H9 (cell line): Measurements from ENCODE around the gene PLEKHG7. TPM values are rescaled to one million over a fixed set of nuclear protein-coding genes. Genes with fewer than 3 reads are reported as not detected.
"Not testable (repeated sequence)": the region's sequence is repeated elsewhere in the genome, so short reads cannot be mapped to it uniquely, and the experiment has no call there.

Source experiments
- DNase-seq: peaks from one replicate; pipeline ENCODE4 v3.0.0-alpha.2; 2017
- H2AFZ ChIP-seq: one replicate; pipeline ENCODE4 v1.6.1; 2013; ENCODE audit warnings: mild to moderate bottlenecking, low read length, control low read depth, moderate library complexity
- H2AK5ac ChIP-seq: 2 replicates; pipeline ENCODE4 v1.6.1; 2013; ENCODE audit warnings: low read length, control low read depth, mixed read lengths; ENCODE audit not compliant: insufficient read length
- H2BK120ac ChIP-seq: one replicate; pipeline ENCODE4 v1.6.1; 2013; ENCODE audit warnings: low read depth, mild to moderate bottlenecking, low read length, control low read depth, inconsistent platforms; ENCODE audit not compliant: poor library complexity, severe bottlenecking
- H2BK12ac ChIP-seq: 2 replicates; pipeline ENCODE4 v1.6.1; 2013; ENCODE audit warnings: low read length, control low read depth, mixed read lengths, low read depth; ENCODE audit not compliant: insufficient read length
- H2BK15ac ChIP-seq: 2 replicates; pipeline ENCODE4 v1.6.1; 2013; ENCODE audit warnings: low read depth, low read length, control low read depth
- H2BK20ac ChIP-seq: one replicate; pipeline ENCODE4 v1.6.1; 2013; ENCODE audit warnings: low read depth, mild to moderate bottlenecking, low read length, control low read depth, inconsistent platforms; ENCODE audit not compliant: poor library complexity, severe bottlenecking
- H2BK5ac ChIP-seq: 2 replicates; pipeline ENCODE4 v1.6.1; 2013; ENCODE audit warnings: low read length, control low read depth, mixed read lengths; ENCODE audit not compliant: insufficient read length
- H3K14ac ChIP-seq: 2 replicates; pipeline ENCODE4 v1.6.1; 2013; ENCODE audit warnings: low read length, control low read depth; ENCODE audit not compliant: insufficient read depth
- H3K18ac ChIP-seq: 2 replicates; pipeline ENCODE4 v1.6.1; 2013; ENCODE audit warnings: low read depth, mild to moderate bottlenecking, mixed read lengths, low read length, control low read depth; ENCODE audit not compliant: insufficient read length
- H3K23ac ChIP-seq: 2 replicates; pipeline ENCODE4 v1.6.1; 2013; ENCODE audit warnings: low read length, control low read depth, mixed read lengths, low read depth; ENCODE audit not compliant: insufficient read length
- H3K23me2 ChIP-seq: 2 replicates; pipeline ENCODE4 v1.6.1; 2013; ENCODE audit warnings: low read depth, mild to moderate bottlenecking, mixed read lengths, low read length, control low read depth; ENCODE audit not compliant: insufficient read length, poor library complexity, severe bottlenecking
- H3K27ac ChIP-seq: 2 replicates; pipeline ENCODE4 v1.5.1; 2013; ENCODE audit warnings: low read length, control low read depth, mixed read lengths, low read depth; ENCODE audit not compliant: insufficient read length
- H3K27me3 ChIP-seq: 2 replicates; pipeline ENCODE4 v1.6.1; 2013; ENCODE audit warnings: low read length, control low read depth, inconsistent platforms; ENCODE audit not compliant: insufficient read depth
- H3K4ac ChIP-seq: 2 replicates; pipeline ENCODE4 v1.6.1; 2013; ENCODE audit warnings: low read depth, mild to moderate bottlenecking, control low read depth, inconsistent platforms, low read length, moderate library complexity
- H3K4me1 ChIP-seq: 2 replicates; pipeline ENCODE4 v1.6.1; 2013; ENCODE audit warnings: low read length, control low read depth, inconsistent platforms; ENCODE audit not compliant: insufficient read depth
- H3K4me2 ChIP-seq: 2 replicates; pipeline ENCODE4 v1.6.1; 2013; ENCODE audit warnings: low read length, control low read depth, mixed read lengths; ENCODE audit not compliant: insufficient read length, insufficient read depth
- H3K56ac ChIP-seq: 2 replicates; pipeline ENCODE4 v1.6.1; 2013; ENCODE audit warnings: low read depth, mild to moderate bottlenecking, mixed read lengths, low read length, control low read depth; ENCODE audit not compliant: insufficient read length
- H3K79me1 ChIP-seq: 2 replicates; pipeline ENCODE4 v1.6.1; 2013; ENCODE audit warnings: low read depth, mild to moderate bottlenecking, moderate library complexity, low read length, control low read depth, inconsistent platforms; ENCODE audit not compliant: insufficient read depth, poor library complexity, severe bottlenecking
- H3K79me2 ChIP-seq: 2 replicates; pipeline ENCODE4 v1.6.1; 2013; ENCODE audit warnings: low read length, control low read depth, inconsistent platforms; ENCODE audit not compliant: insufficient read depth
- H3K9ac ChIP-seq: 2 replicates; pipeline ENCODE4 v1.6.1; 2013; ENCODE audit warnings: low read length, control low read depth, mixed read lengths; ENCODE audit not compliant: insufficient read length; ENCODE audit errors: extremely low read depth
- H3K9me3 ChIP-seq: one replicate; pipeline ENCODE4 v1.6.1; 2013; ENCODE audit warnings: low read depth, low read length, inconsistent platforms; ENCODE audit not compliant: control insufficient read depth
- H3T11ph ChIP-seq: one replicate; pipeline ENCODE4 v1.6.1; 2013; ENCODE audit warnings: mild to moderate bottlenecking, low read length, control low read depth, inconsistent platforms
- H4K20me1 ChIP-seq: one replicate; pipeline ENCODE4 v1.6.1; 2013; ENCODE audit not compliant: control insufficient read depth, insufficient read length, insufficient read depth
- H4K5ac ChIP-seq: 2 replicates; pipeline ENCODE4 v1.6.1; 2013; ENCODE audit warnings: low read depth, mild to moderate bottlenecking, mixed read lengths, low read length, control low read depth; ENCODE audit not compliant: insufficient read length
- H4K8ac ChIP-seq: replicated peaks from 2 replicates; pipeline ENCODE4 v1.6.1; 2013; ENCODE audit warnings: low read length, control low read depth, mixed read lengths, low read depth; ENCODE audit not compliant: insufficient read length
- H4K91ac ChIP-seq: 2 replicates; pipeline ENCODE4 v1.6.1; 2013; ENCODE audit warnings: low read depth, mild to moderate bottlenecking, moderate library complexity, mixed read lengths, low read length, control low read depth; ENCODE audit not compliant: insufficient read length
- H3K27ac Mint-ChIP-seq, 3 experiments: 2 replicates in 2 of 3; 3 replicates in 1 of 3; pipeline ENCODE4 v1.8.0; 2020 to 2021; ENCODE audit warnings: mixed read lengths in 3 of 3, mild to moderate bottlenecking in 1 of 3, moderate library complexity in 1 of 3
- H3K27me3 Mint-ChIP-seq: 2 replicates; pipeline ENCODE4 v1.8.0; 2021; ENCODE audit warnings: low read depth, mild to moderate bottlenecking, moderate library complexity, mixed read lengths
- H3K36me3 Mint-ChIP-seq, 3 experiments: 2 replicates in 2 of 3; 3 replicates in 1 of 3; pipeline ENCODE4 v1.8.0; 2020 to 2021; ENCODE audit warnings: low read depth in 3 of 3, mixed read lengths in 3 of 3; ENCODE audit not compliant: insufficient read depth in 1 of 3
- H3K4me1 Mint-ChIP-seq, 2 experiments: 2 replicates each; pipeline ENCODE4 v1.8.0; 2020; ENCODE audit warnings: mixed read lengths in 2 of 2
- H3K4me3 Mint-ChIP-seq, 2 experiments: 2 replicates in 1 of 2; 3 replicates in 1 of 2; pipeline ENCODE4 v1.8.0; 2020 to 2021; ENCODE audit warnings: mild to moderate bottlenecking in 2 of 2, mixed read lengths in 2 of 2, moderate library complexity in 1 of 2
- H3K9me3 Mint-ChIP-seq, 2 experiments: 2 replicates in 1 of 2; 3 replicates in 1 of 2; pipeline ENCODE4 v1.8.0; 2020; ENCODE audit warnings: mild to moderate bottlenecking in 2 of 2, mixed read lengths in 2 of 2, moderate library complexity in 1 of 2
- CTCF ChIP-seq: fragments of 200-600 bp; sonication (generic); conservative IDR thresholded peaks from 3 replicates; pipeline ENCODE4 v1.8.0; 2021; ENCODE audit warnings: antibody characterized with exemption, mild to moderate bottlenecking
- WGBS: extraction: QIAGEN DNeasy Blood & Tissue Kit; methylation state at CpG from one replicate; pipeline ENCODE4 v1.1.7; 2013; ENCODE audit warnings: missing lambda C conversion rate, low lambda C conversion rate, mixed read lengths; ENCODE audit not compliant: insufficient read length; ENCODE audit errors: extremely low coverage; 5-methylcytosine and 5-hydroxymethylcytosine counted together
- total RNA-seq: library from RNA; stranded (reverse); gene quantifications from 2 replicates; pipeline ENCODE4 v1.2.1, GENCODE V29; 2021

The PLEKHG7 gene
- total RNA-seq, 1 experiment from 2014 or later, result not detected

GRCh38 chr12:92786045-92786444 lies 83.3 kb downstream of the PLEKHG7 start:
- Histone ChIP-seq H3K9ac (no peak overlapping the region), H3K9me3 (no peaks in the 10 kb centered on the region), H3K27ac (no peak overlapping the region), H2AFZ (no peak overlapping the region), H3K18ac (no peak overlapping the region), H3T11ph (no peak overlapping the region), H3K14ac (no peak overlapping the region), H3K79me2 (no peaks in the 10 kb centered on the region), H3K23ac (no peak overlapping the region), H2BK20ac (no peak overlapping the region), H3K4me2 (no peak overlapping the region), H4K8ac (no peak overlapping the region), H4K20me1 (no peaks in the 10 kb centered on the region), H2BK120ac (no peak overlapping the region), H3K23me2 (no peaks in the 10 kb centered on the region), H3K79me1 (no peaks in the 10 kb centered on the region), H2BK12ac (no peak overlapping the region), H4K5ac (no peak overlapping the region), H3K4me1 (no peaks in the 10 kb centered on the region), H2BK15ac (no peak overlapping the region), H2AK5ac (no peak overlapping the region), H3K27me3 (no peaks in the 10 kb centered on the region), H4K91ac (no peak overlapping the region), H3K56ac (no peak overlapping the region), H2BK5ac (no peak overlapping the region), H3K4ac (no peak overlapping the region)
- no peak for TF ChIP-seq CTCF
- Mint-ChIP-seq H3K27me3 (no peaks in the 10 kb centered on the region), H3K9me3 (peaks cover 0 to 7% of the 10 kb centered on the region in 2 experiments; a peak in 3 of 5 replicates), H3K4me3 (no peak overlapping the region), H3K4me1 (peaks cover 3 to 4% of the 10 kb centered on the region in 2 experiments; a peak in 3 of 4 replicates), H3K27ac (peak overlapping the region in 1 of 3 experiments; percentile 53; a peak in 1 of 7 replicates), H3K36me3 (peaks cover 5 to 13% (median 11%) of the 10 kb centered on the region in 3 experiments; a peak in 6 of 7 replicates)
- WGBS, result 100% methylated on average over 1 of the region's 1 CpG
- DNase-seq, result no peak

- not testable (repeated sequence) for H2AK5ac ChIP-seq, H2BK15ac ChIP-seq, H3K4me1 Mint-ChIP-seq, H2BK12ac ChIP-seq, H3K4me2 ChIP-seq, H3K79me1 ChIP-seq, DNase-seq, H3T11ph ChIP-seq, H3K4ac ChIP-seq, H3K18ac ChIP-seq, H3K9ac ChIP-seq, H2BK20ac ChIP-seq, H4K5ac ChIP-seq, H3K79me2 ChIP-seq, H4K91ac ChIP-seq, H3K27ac ChIP-seq, H3K14ac ChIP-seq, H4K8ac ChIP-seq, H2BK5ac ChIP-seq, H3K9me3 ChIP-seq, H3K27ac Mint-ChIP-seq, H3K27me3 ChIP-seq, H3K23me2 ChIP-seq, H3K23ac ChIP-seq, H3K56ac ChIP-seq, H3K4me1 ChIP-seq, H2AFZ ChIP-seq, H3K4me3 Mint-ChIP-seq, H2BK120ac ChIP-seq, H4K20me1 ChIP-seq, H3K27me3 Mint-ChIP-seq
- Mint-ChIP-seq H3K36me3 (peaks cover 18 to 37% (median 33%) of the 10 kb centered on the region in 3 experiments), H3K9me3 (peaks cover 0 to 17% of the 10 kb centered on the region in 2 experiments; a peak in 3 of 5 replicates)
- WGBS, result no CpG with 5 or more reads among the region's 5 CpGs
Measured at GRCh38 chr12:92794356-92794755, 91.6 kb downstream of the PLEKHG7 start.
